Parathyroid adenoma (tissue), 2 donors: Measurements from ENCODE around the gene MAN1A2.

Experiments used
- H2AFZ ChIP-seq: fragments of 300-600 bp; sonication (generic); one replicate; pipeline ENCODE4 v1.7.0; 2017; ENCODE audit warnings: antibody characterized with exemption, mild to moderate bottlenecking
- H3K27ac ChIP-seq: fragments of 300-600 bp; sonication (generic); one replicate; pipeline ENCODE4 v1.7.0; 2017
- H3K27me3 ChIP-seq: fragments of 300-600 bp; sonication (generic); one replicate; pipeline ENCODE4 v1.7.0; 2017; ENCODE audit warnings: low read length; ENCODE audit not compliant: control insufficient read depth, insufficient read depth
- H3K36me3 ChIP-seq: fragments of 300-600 bp; sonication (generic); one replicate; pipeline ENCODE4 v1.7.0; 2017; ENCODE audit warnings: low read length; ENCODE audit not compliant: control insufficient read depth, insufficient read depth
- H3K4me1 ChIP-seq: fragments of 300-600 bp; sonication (generic); one replicate; pipeline ENCODE4 v1.7.0; 2017; ENCODE audit warnings: control low read depth
- H3K4me2 ChIP-seq: fragments of 300-600 bp; sonication (generic); one replicate; pipeline ENCODE4 v1.7.0; 2017; ENCODE audit warnings: low read length
- H3K4me3 ChIP-seq: fragments of 300-600 bp; sonication (generic); one replicate; pipeline ENCODE4 v1.7.0; 2017; ENCODE audit warnings: low read depth, low read length
- H3K79me2 ChIP-seq: fragments of 300-600 bp; sonication (generic); one replicate; pipeline ENCODE4 v1.7.0; 2017; ENCODE audit warnings: control low read depth
- H3K9ac ChIP-seq: fragments of 300-600 bp; sonication (generic); one replicate; pipeline ENCODE4 v1.7.0; 2017; ENCODE audit warnings: mild to moderate bottlenecking
- H3K9me3 ChIP-seq: fragments of 300-600 bp; sonication (generic); one replicate; pipeline ENCODE4 v1.7.0; 2017; ENCODE audit warnings: low read length; ENCODE audit not compliant: control insufficient read depth
- TF ChIP-seq, protein P1 (sequence below): fragments of 300-600 bp; sonication (generic); IDR thresholded peaks from one replicate; pipeline ENCODE4 v1.7.0; 2017; ENCODE audit warnings: antibody characterized with exemption, mild to moderate bottlenecking
- donor health status: primary hyperparathyroidism.

Gene MAN1A2

DNA sequence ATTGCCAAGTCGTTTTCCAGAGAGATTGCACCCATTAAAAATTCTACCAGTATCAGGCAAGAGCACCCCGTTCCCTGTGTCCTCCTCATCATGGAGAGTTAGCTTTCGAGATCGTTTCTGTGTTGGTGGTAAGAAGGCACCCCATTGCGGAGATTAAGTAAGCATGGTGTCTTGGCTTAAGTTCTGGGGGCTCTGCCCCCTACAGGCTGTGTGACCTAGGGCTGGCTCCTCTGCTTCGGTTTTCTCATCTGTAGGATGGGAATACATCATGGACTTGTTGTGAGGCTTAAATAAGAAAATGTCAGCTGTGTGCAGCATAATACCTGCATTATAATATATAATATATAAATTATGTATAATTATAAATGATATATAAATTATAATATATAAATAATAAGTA, 201.8 kb downstream of the MAN1A2 start:
- Histone ChIP-seq H2AFZ (no peak overlapping the region), H3K27ac (no peak overlapping the region), H3K36me3 (no peaks in the 10 kb centered on the region), H3K79me2 (no peaks in the 10 kb centered on the region), H3K27me3 (no peaks in the 10 kb centered on the region), H3K4me3 (no peak overlapping the region), H3K4me1 (peaks cover 14% of the 10 kb centered on the region), H3K9ac (no peak overlapping the region), H3K9me3 (no peaks in the 10 kb centered on the region), H3K4me2 (no peak overlapping the region)
- TF ChIP-seq, protein P1, sequence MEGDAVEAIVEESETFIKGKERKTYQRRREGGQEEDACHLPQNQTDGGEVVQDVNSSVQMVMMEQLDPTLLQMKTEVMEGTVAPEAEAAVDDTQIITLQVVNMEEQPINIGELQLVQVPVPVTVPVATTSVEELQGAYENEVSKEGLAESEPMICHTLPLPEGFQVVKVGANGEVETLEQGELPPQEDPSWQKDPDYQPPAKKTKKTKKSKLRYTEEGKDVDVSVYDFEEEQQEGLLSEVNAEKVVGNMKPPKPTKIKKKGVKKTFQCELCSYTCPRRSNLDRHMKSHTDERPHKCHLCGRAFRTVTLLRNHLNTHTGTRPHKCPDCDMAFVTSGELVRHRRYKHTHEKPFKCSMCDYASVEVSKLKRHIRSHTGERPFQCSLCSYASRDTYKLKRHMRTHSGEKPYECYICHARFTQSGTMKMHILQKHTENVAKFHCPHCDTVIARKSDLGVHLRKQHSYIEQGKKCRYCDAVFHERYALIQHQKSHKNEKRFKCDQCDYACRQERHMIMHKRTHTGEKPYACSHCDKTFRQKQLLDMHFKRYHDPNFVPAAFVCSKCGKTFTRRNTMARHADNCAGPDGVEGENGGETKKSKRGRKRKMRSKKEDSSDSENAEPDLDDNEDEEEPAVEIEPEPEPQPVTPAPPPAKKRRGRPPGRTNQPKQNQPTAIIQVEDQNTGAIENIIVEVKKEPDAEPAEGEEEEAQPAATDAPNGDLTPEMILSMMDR: no peak

DNA sequence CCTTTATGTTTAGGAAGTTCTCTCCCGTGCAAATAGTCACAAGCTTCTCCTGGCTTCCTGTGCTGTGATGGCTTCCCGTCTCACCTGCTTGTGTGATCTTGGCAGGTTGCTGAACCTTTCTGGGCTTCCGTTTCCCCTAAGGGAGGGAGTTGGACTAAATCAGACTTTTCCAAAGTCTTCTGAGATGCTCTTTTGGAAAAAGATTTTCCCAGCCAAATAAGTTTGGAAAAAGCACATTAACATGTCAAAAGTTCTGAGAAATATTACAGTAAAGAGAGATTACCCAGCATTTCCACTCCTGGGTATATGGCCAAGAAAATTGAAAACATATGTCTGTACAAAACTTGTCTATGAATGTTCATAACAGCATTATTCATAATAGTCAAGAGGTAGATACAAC, 202.6 kb downstream of the MAN1A2 start:
- Histone ChIP-seq H2AFZ (no peak overlapping the region), H3K4me1 (peaks cover 8% of the 10 kb centered on the region), H3K27ac (no peak overlapping the region), H3K9ac (no peak overlapping the region), H3K36me3 (no peaks in the 10 kb centered on the region), H3K27me3 (no peaks in the 10 kb centered on the region), H3K79me2 (no peaks in the 10 kb centered on the region), H3K4me3 (no peak overlapping the region), H3K4me2 (no peak overlapping the region), H3K9me3 (no peaks in the 10 kb centered on the region)
- TF ChIP-seq, protein P1: no peak

DNA sequence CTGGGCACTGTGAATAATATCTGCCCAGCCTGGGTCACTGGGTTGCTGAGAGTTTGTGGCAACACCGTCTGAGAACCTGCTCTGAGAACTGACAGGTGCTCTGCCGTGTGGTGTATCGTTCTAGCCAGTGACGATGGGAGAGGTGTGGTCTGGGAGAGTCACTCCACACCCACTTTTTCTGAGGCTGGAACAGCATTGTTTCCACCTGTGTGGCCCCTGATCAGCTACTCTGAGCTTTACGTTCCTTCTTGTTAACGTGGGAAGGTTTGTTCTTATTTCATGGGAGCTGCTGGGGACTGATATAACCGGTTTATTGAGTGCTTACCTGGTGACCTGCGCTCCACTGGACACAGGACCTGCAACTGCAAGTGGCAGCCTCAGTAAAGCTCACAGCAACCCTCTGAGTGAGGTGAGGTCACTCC, 203.8 kb downstream of the MAN1A2 start:
- H3K4me1 ChIP-seq: peaks cover under 1% of the 10 kb centered on the region

DNA sequence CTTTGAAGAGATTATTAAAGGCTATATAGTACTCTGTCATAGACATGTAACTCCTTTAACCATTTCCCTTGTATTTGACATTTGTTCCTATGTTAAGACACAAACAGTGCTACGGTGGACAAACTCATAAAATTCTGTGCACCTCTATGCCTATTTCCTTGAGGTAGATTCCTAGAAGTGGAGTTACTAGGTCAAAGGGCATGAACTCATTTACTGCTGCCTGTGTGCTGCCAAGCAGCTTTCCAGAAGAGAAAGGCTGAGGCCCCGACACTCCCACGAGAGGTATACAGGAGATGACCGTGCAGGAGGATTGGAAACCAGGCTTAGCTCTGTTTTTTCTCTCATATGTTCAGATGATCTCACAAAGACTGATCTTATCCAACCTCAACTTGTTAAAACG, 204.2 kb downstream of the MAN1A2 start:
- H3K9ac ChIP-seq: no peak overlapping the region
- H3K4me3 ChIP-seq: no peak overlapping the region
- no peak overlapping the region for H3K27ac ChIP-seq

More for the DNA sequence above, 203.8 kb downstream of the MAN1A2 start:
- H3K9me3 ChIP-seq: no peaks in the 10 kb centered on the region
- H3K4me3 ChIP-seq: no peak overlapping the region
- no peaks in the 10 kb centered on the region for H3K27me3 ChIP-seq
- no peaks in the 10 kb centered on the region for H3K36me3 ChIP-seq
- H3K4me2 ChIP-seq: peak overlapping the region; percentile 43
- no peak overlapping the region for H3K9ac ChIP-seq
- peak overlapping the region; percentile 3 for H3K27ac ChIP-seq
- no peaks in the 10 kb centered on the region for H3K79me2 ChIP-seq
- peak overlapping the region; percentile 5 for H2AFZ ChIP-seq
- TF ChIP-seq, protein P1: no peak

DNA sequence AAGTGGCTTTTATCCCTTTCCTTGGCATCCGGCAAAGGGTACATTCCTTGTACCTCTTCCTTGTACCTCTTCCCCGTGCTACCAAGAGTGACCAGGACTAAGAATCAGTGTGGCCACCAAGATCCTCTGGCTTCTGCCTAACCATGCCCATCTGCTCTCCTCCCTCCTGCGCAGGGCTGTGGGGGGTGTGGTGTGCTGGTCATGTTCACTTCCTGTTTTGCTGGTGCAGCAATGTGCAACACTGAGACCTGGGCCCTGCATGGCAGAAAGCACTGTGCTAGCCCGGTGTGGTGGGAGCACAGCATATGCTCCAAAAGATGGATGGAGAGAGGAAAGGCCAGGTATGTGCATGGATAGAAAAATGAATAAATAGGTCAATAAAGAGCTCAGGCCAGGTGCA, 205.3 kb downstream of the MAN1A2 start:
- H3K4me3 ChIP-seq: no peak overlapping the region
- TF ChIP-seq, protein P1: no peak
- no peaks in the 10 kb centered on the region for H3K79me2 ChIP-seq
- H3K4me2 ChIP-seq: no peak overlapping the region
- H3K27ac ChIP-seq: no peak overlapping the region
- no peaks in the 10 kb centered on the region for H3K36me3 ChIP-seq
- H3K27me3 ChIP-seq: no peaks in the 10 kb centered on the region
- H3K9ac ChIP-seq: no peak overlapping the region
- H3K9me3 ChIP-seq: no peaks in the 10 kb centered on the region
- H2AFZ ChIP-seq: no peak overlapping the region
- H3K4me1 ChIP-seq: no peaks in the 10 kb centered on the region

More for the DNA sequence above, 204.2 kb downstream of the MAN1A2 start:
- Histone ChIP-seq H3K79me2 (no peaks in the 10 kb centered on the region), H2AFZ (no peak overlapping the region), H3K36me3 (no peaks in the 10 kb centered on the region), H3K9me3 (no peaks in the 10 kb centered on the region), H3K4me2 (no peak overlapping the region), H3K4me1 (no peaks in the 10 kb centered on the region), H3K27me3 (no peaks in the 10 kb centered on the region)
- TF ChIP-seq, protein P1: no peak
